Caco-2 (cell line): ENCODE results near the gene YAE1. TPM values are rescaled to one million over a fixed set of nuclear protein-coding genes. Genes with fewer than 3 reads are reported as not detected.

Experiments used
- BruUV-seq: library from RNA; stranded (reverse); fragments of 400-500 nt; replicated peaks from 2 replicates; lab custom pipeline; 2021; lab: Mats Ljungman, UMichigan
- CTCF ChIA-PET: fragments of 300-600 bp; sonication (Branson Sonifier 250); formaldehyde crosslinking; loops from one replicate; lab custom pipeline; 2022; ENCODE audit warnings: antibody characterized with exemption; lab: Charles Lee
- POLR2A ChIA-PET: fragments of 300-600 bp; sonication (Branson Sonifier 250); formaldehyde crosslinking; loops from one replicate; lab custom pipeline; 2022; ENCODE audit warnings: antibody characterized with exemption; lab: Charles Lee
- DNase-seq, 2 experiments: peaks; one replicate each; pipeline versions ENCODE4 v3.0.0 to v3.0.0-alpha.2; 2020 to 2022
- H3K27me3 ChIP-seq: replicated peaks from 2 replicates; pipeline ENCODE4 v1.6.0; 2011; ENCODE audit warnings: low read length; ENCODE audit not compliant: control insufficient read depth, insufficient read depth
- H3K36me3 ChIP-seq: 2 replicates; pipeline ENCODE4 v1.5.1; 2011; ENCODE audit warnings: low read length; ENCODE audit not compliant: control insufficient read depth, insufficient read depth
- H3K4me1 ChIP-seq: fragments of 250-450 bp; sonication (Bioruptor Pico); 2 replicates; pipeline ENCODE4 v1.5.1; 2020; ENCODE audit warnings: mild to moderate bottlenecking
- H3K4me3 ChIP-seq: 2 replicates; pipeline ENCODE4 v1.5.1; 2011; ENCODE audit warnings: low read depth, mild to moderate bottlenecking, control low read depth, low read length
- H3K9me3 ChIP-seq: fragments of 250-450 bp; sonication (Bioruptor Pico); 2 replicates; pipeline ENCODE4 v1.5.1; 2020; ENCODE audit warnings: mild to moderate bottlenecking, moderate library complexity
- H3K27ac Mint-ChIP-seq: one replicate; pipeline ENCODE4 v1.8.0; 2022; ENCODE audit warnings: mixed read lengths; ENCODE audit not compliant: unreplicated experiment
- H3K27me3 Mint-ChIP-seq: one replicate; pipeline ENCODE4 v1.8.0; 2022; ENCODE audit warnings: mixed read lengths; ENCODE audit not compliant: insufficient read depth, unreplicated experiment
- H3K36me3 Mint-ChIP-seq: one replicate; pipeline ENCODE4 v1.8.0; 2022; ENCODE audit warnings: mild to moderate bottlenecking, mixed read lengths; ENCODE audit not compliant: insufficient read depth, unreplicated experiment
- H3K4me1 Mint-ChIP-seq: one replicate; pipeline ENCODE4 v1.8.0; 2022; ENCODE audit warnings: low read depth, mixed read lengths; ENCODE audit not compliant: unreplicated experiment
- H3K4me3 Mint-ChIP-seq: one replicate; pipeline ENCODE4 v1.8.0; 2022; ENCODE audit warnings: mild to moderate bottlenecking, moderate library complexity, mixed read lengths; ENCODE audit not compliant: unreplicated experiment
- H3K9me3 Mint-ChIP-seq: one replicate; pipeline ENCODE4 v1.8.0; 2022; ENCODE audit warnings: mixed read lengths; ENCODE audit not compliant: unreplicated experiment
- CTCF ChIP-seq, 2 experiments: fragments of 200-600 bp in 1 of 2; IDR thresholded peaks; 1 replicate in 1 of 2; 2 replicates in 1 of 2; pipeline versions ENCODE4 v1.5.1 to v1.8.0; 2011 to 2022; ENCODE audit warnings: antibody characterized with exemption in 1 of 2, control low read depth in 1 of 2, inconsistent platforms in 1 of 2, low read depth in 1 of 2, low read length in 1 of 2, mild to moderate bottlenecking in 1 of 2, moderate library complexity in 1 of 2; ENCODE audit not compliant: insufficient read depth in 1 of 2, severe bottlenecking in 1 of 2, unreplicated experiment in 1 of 2
- intact Hi-C: fragments of 100-400 bp; cut with micrococcal nuclease; formaldehyde crosslinking; loops from one replicate; pipeline ENCODE4 v1.10.0; 2022; ENCODE audit not compliant: unreplicated experiment
- total RNA-seq: library from RNA; stranded (reverse); gene quantifications from 2 replicates; pipeline ENCODE4 v1.2.3, GENCODE V29; 2022

Gene YAE1
- total RNA-seq, 1 experiment from 2014 or later: 22.4 TPM

- Mint-ChIP-seq H3K36me3 (no peaks in the 10 kb centered on the region), H3K4me3 (no peak overlapping the region), H3K4me1 (no peaks in the 10 kb centered on the region), H3K27me3 (peaks cover 6% of the 10 kb centered on the region), H3K27ac (no peak overlapping the region), H3K9me3 (no peaks in the 10 kb centered on the region)
- no TSS peak for BruUV-seq
- Histone ChIP-seq H3K36me3 (no peaks in the 10 kb centered on the region), H3K27me3 (no peaks in the 10 kb centered on the region), H3K4me1 (no peaks in the 10 kb centered on the region), H3K4me3 (no peak overlapping the region), H3K9me3 (no peaks in the 10 kb centered on the region)
- TF ChIP-seq CTCF (IDR thresholded peaks at IDR 0.05; ENCODE audit: insufficient read depth in 1 of 2, low read depth in 1 of 2, low read length in 1 of 2, severe bottlenecking in 1 of 2, unreplicated experiment in 1 of 2): no peak
- DNase-seq: no peak
- ChIA-PET POLR2A (no interaction called here), CTCF (no interaction called here)
- intact Hi-C loops: no loop called here
Measured at GRCh38 chr7:39525926-39526325, 40.3 kb upstream of the YAE1 start.

DNA sequence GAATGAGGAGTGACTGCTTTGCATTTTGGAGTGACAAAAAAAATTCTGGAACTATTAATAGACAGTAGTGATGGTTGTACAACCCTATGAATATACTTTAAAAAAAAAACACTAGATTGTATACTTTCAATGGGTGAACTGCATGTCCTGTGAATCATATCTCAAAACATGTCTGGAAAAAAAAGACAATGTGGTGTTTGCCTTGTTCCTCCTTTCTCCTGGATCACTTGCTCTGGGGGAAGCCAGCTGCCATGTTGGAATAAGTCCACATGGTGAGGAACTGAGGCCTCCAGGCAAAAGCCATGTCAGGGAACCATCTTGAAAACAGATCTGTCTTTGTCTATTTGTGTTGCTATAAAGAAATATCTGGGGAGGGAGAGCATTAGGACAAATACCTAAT is 39.5 kb upstream of the YAE1 start:
- no peaks in the 10 kb centered on the region for H3K4me1 ChIP-seq
- POLR2A ChIA-PET: no interaction called here
- TF ChIP-seq CTCF (IDR thresholded peaks at IDR 0.05; ENCODE audit: insufficient read depth in 1 of 2, low read depth in 1 of 2, low read length in 1 of 2, severe bottlenecking in 1 of 2, unreplicated experiment in 1 of 2): no peak
- Mint-ChIP-seq H3K27me3 (peaks cover 6% of the 10 kb centered on the region), H3K36me3 (no peaks in the 10 kb centered on the region), H3K4me1 (no peaks in the 10 kb centered on the region), H3K4me3 (no peak overlapping the region), H3K9me3 (no peaks in the 10 kb centered on the region), H3K27ac (no peak overlapping the region)
- CTCF ChIA-PET: no interaction called here
- no peaks in the 10 kb centered on the region for H3K9me3 ChIP-seq
- H3K27me3 ChIP-seq: no peaks in the 10 kb centered on the region
- BruUV-seq: no TSS peak
- no peak overlapping the region for H3K4me3 ChIP-seq
- intact Hi-C loops: no loop called here
- DNase-seq: no peak
- no peaks in the 10 kb centered on the region for H3K36me3 ChIP-seq

DNA sequence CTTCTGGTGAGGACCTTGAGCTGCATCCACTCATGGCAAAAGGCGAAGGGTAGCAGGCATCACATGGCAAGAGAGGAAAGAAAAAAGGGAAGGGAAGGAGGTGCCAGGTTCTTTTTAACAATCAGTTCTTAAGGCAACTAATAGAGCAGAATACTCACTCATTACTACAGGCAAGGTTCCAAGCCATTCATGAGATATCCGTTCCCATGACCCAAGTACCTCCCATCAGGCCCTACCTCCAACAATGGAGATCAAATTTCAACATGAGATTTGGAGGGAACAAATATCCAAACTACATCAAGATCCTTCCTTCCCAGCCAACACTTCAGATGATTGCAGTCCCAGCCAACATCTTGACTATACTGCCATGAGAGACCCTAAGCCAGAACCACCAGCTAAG is 38.9 kb upstream of the YAE1 start:
- H3K27me3 Mint-ChIP-seq: peaks cover 6% of the 10 kb centered on the region
- DNase-seq: no peak
- no peaks in the 10 kb centered on the region for H3K9me3 Mint-ChIP-seq
- TF ChIP-seq CTCF (IDR thresholded peaks at IDR 0.05; ENCODE audit: insufficient read depth in 1 of 2, low read depth in 1 of 2, low read length in 1 of 2, severe bottlenecking in 1 of 2, unreplicated experiment in 1 of 2): no peak
- Histone ChIP-seq H3K4me3 (no peak overlapping the region), H3K36me3 (no peaks in the 10 kb centered on the region), H3K9me3 (no peaks in the 10 kb centered on the region), H3K27me3 (no peaks in the 10 kb centered on the region), H3K4me1 (no peaks in the 10 kb centered on the region)
- no peak overlapping the region for H3K4me3 Mint-ChIP-seq
- no peaks in the 10 kb centered on the region for H3K36me3 Mint-ChIP-seq
- ChIA-PET POLR2A (no interaction called here), CTCF (no interaction called here)
- intact Hi-C loops: no loop called here
- BruUV-seq: no TSS peak
- H3K4me1 Mint-ChIP-seq: no peaks in the 10 kb centered on the region
- H3K27ac Mint-ChIP-seq: no peak overlapping the region
